Stimulated activated naive CD8-positive, alpha-beta T cell treated with anti-CD3 and anti-CD28 coated beads, Interleukin-15, Interleukin-2, amounts not matched to agents 100 ng/mL and 50 ng/mL, for 24 hours (primary cell): ENCODE data around the gene SGIP1.

Experiments
- H3K27ac Mint-ChIP-seq: one replicate; pipeline ENCODE4 v1.8.0; 2021; ENCODE audit warnings: mild to moderate bottlenecking, mixed read lengths
- H3K27me3 Mint-ChIP-seq: one replicate; pipeline ENCODE4 v1.8.0; 2021; ENCODE audit warnings: mixed read lengths
- H3K36me3 Mint-ChIP-seq: one replicate; pipeline ENCODE4 v1.8.0; 2021; ENCODE audit warnings: low read depth, mixed read lengths
- H3K4me1 Mint-ChIP-seq: one replicate; pipeline ENCODE4 v1.8.0; 2021; ENCODE audit warnings: low read depth, mixed read lengths
- H3K4me3 Mint-ChIP-seq: one replicate; pipeline ENCODE4 v1.8.0; 2021; ENCODE audit warnings: mild to moderate bottlenecking, mixed read lengths
- H3K9me3 Mint-ChIP-seq: one replicate; pipeline ENCODE4 v1.8.0; 2021; ENCODE audit warnings: mixed read lengths

SGIP1 gene, protein sequence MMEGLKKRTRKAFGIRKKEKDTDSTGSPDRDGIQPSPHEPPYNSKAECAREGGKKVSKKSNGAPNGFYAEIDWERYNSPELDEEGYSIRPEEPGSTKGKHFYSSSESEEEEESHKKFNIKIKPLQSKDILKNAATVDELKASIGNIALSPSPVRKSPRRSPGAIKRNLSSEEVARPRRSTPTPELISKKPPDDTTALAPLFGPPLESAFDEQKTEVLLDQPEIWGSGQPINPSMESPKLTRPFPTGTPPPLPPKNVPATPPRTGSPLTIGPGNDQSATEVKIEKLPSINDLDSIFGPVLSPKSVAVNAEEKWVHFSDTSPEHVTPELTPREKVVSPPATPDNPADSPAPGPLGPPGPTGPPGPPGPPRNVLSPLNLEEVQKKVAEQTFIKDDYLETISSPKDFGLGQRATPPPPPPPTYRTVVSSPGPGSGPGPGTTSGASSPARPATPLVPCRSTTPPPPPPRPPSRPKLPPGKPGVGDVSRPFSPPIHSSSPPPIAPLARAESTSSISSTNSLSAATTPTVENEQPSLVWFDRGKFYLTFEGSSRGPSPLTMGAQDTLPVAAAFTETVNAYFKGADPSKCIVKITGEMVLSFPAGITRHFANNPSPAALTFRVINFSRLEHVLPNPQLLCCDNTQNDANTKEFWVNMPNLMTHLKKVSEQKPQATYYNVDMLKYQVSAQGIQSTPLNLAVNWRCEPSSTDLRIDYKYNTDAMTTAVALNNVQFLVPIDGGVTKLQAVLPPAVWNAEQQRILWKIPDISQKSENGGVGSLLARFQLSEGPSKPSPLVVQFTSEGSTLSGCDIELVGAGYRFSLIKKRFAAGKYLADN

GRCh38 chr1:66533804-66534740, at the start of gene SGIP1:
Gene SGIP1 (plus strand): TSS chr1:66534153. CDS start chr1:66534359, 206 bp downstream.
- Mint-ChIP-seq H3K4me3 (peak within 1 kb of the TSS; percentile 81), H3K4me1 (peaks cover 10% of the 10 kb centered on the region), H3K27ac (no peak within 1 kb of the TSS), H3K27me3 (peaks cover 50% of the 10 kb centered on the region), H3K36me3 (no peaks in the 10 kb centered on the region), H3K9me3 (no peaks in the 10 kb centered on the region)

- Mint-ChIP-seq H3K27ac (no peak overlapping the region), H3K4me3 (no peak overlapping the region), H3K36me3 (no peaks in the 10 kb centered on the region), H3K9me3 (no peaks in the 10 kb centered on the region), H3K27me3 (no peaks in the 10 kb centered on the region), H3K4me1 (no peaks in the 10 kb centered on the region)
These were observed 44.8 kb upstream of the SGIP1 start for GRCh38 chr1:66489151-66489550.

GRCh38 chr1:66489972-66490601, 43.9 kb upstream of the SGIP1 start:
- Mint-ChIP-seq H3K36me3 (no peaks in the 10 kb centered on the region), H3K27me3 (no peaks in the 10 kb centered on the region), H3K27ac (no peak overlapping the region), H3K9me3 (no peaks in the 10 kb centered on the region), H3K4me3 (no peak overlapping the region), H3K4me1 (no peaks in the 10 kb centered on the region)

- H3K4me3 Mint-ChIP-seq, result no peak overlapping the region
- no peaks in the 10 kb centered on the region for H3K27me3 Mint-ChIP-seq
- no peaks in the 10 kb centered on the region for H3K9me3 Mint-ChIP-seq
- H3K4me1 Mint-ChIP-seq, result no peaks in the 10 kb centered on the region
- H3K36me3 Mint-ChIP-seq, result no peaks in the 10 kb centered on the region
- H3K27ac Mint-ChIP-seq, result no peak overlapping the region
These were observed 43.1 kb upstream of the SGIP1 start for GRCh38 chr1:66490816-66491215.

- Mint-ChIP-seq H3K4me1 (no peaks in the 10 kb centered on the region), H3K4me3 (no peak overlapping the region), H3K9me3 (no peaks in the 10 kb centered on the region), H3K36me3 (no peaks in the 10 kb centered on the region), H3K27ac (no peak overlapping the region), H3K27me3 (no peaks in the 10 kb centered on the region)
These were observed 41.5 kb upstream of the SGIP1 start for GRCh38 chr1:66492424-66492823.

- Mint-ChIP-seq H3K27ac (no peak overlapping the region), H3K4me3 (no peak overlapping the region), H3K36me3 (no peaks in the 10 kb centered on the region), H3K9me3 (no peaks in the 10 kb centered on the region), H3K27me3 (peaks cover 2% of the 10 kb centered on the region), H3K4me1 (no peaks in the 10 kb centered on the region)
These were observed 40.2 kb upstream of the SGIP1 start for GRCh38 chr1:66493731-66494130.

DNA sequence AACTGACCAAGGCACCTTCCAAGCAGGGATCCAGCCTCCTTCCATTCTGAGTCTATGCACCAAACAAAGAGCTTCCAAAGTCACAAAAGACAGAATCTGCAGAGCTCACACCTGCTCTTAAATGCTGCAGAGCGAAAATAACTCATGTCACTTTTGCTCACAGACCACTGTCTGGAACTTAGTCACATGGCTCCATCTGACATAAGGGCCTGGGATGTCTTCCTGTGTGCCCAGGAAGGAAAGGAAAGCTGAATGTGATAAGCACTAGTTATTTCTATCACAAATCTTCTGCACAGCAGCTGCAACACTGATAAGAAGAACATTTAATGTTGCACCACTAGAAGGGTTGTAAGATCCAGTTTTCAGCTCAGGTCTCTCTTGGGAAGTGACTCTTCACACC, 39.5 kb upstream of the SGIP1 start:
- Mint-ChIP-seq H3K27me3 (peaks cover 7% of the 10 kb centered on the region), H3K9me3 (no peaks in the 10 kb centered on the region), H3K36me3 (no peaks in the 10 kb centered on the region), H3K4me1 (no peaks in the 10 kb centered on the region), H3K27ac (no peak overlapping the region), H3K4me3 (no peak overlapping the region)

DNA sequence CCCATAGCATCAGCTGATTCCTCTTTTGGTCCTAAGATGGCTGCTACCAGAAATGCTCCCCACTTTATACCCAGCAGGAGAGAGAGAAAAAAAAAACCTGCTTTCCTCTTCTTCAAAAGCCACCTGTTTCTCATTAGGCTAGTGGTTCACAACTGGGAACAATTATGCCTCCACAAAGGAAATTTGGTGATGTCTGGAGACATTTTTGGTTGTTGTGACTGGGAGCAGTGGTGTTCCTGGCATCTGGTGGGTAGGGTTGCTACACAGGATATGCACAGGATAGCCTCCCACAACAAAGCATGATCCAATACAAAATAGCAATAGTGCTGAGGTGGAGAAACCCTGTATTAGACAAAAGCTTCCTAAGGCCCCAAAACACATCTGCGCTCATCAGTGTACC, 38.5 kb upstream of the SGIP1 start:
- no peak overlapping the region for H3K27ac Mint-ChIP-seq
- no peaks in the 10 kb centered on the region for H3K9me3 Mint-ChIP-seq
- H3K4me1 Mint-ChIP-seq, result no peaks in the 10 kb centered on the region
- no peaks in the 10 kb centered on the region for H3K36me3 Mint-ChIP-seq
- H3K4me3 Mint-ChIP-seq, result no peak overlapping the region
- H3K27me3 Mint-ChIP-seq, result peaks cover 17% of the 10 kb centered on the region

DNA sequence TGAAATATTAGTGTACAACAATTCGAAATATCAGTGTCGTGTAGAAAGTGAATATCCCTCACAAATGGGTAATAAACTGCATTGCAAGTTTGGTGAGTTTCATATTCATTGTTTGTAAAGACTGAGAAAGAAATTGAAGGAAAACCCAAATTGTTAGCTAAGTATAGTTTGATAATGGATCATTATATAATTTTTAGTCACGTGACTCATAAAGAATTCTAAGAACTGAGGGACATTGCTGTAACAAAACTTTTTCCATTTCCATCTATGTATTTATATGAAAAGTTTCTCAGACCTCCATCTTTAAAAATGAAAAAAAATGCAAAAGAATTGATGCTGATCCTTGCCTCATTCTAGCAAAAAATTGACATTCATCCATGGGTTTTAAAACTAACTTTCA, 36.0 kb upstream of the SGIP1 start:
- H3K36me3 Mint-ChIP-seq, result no peaks in the 10 kb centered on the region

DNA sequence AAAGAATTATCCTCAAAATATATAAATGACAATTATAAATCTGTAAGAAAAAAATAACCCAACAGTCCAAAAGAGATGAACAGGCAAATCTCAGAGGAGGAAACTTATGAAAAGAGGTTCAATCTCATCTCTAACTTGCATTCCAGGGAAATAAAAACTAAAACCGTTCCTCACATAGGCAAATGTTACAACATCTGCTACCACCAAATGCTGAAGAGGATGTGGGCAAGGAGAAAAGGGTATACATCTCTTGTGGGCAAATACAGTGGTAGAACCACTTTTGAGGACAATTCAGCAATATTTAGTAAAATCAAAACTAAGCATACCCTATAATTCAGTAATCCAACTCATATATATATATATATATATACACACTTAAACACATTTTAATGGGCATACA, 33.7 kb upstream of the SGIP1 start:
- Mint-ChIP-seq H3K9me3 (no peaks in the 10 kb centered on the region), H3K4me1 (no peaks in the 10 kb centered on the region), H3K36me3 (no peaks in the 10 kb centered on the region), H3K27me3 (peaks cover 28% of the 10 kb centered on the region), H3K4me3 (no peak overlapping the region), H3K27ac (no peak overlapping the region)

More for the DNA sequence above, 36.0 kb upstream of the SGIP1 start:
- Mint-ChIP-seq H3K27ac (no peak overlapping the region), H3K9me3 (no peaks in the 10 kb centered on the region), H3K4me3 (no peak overlapping the region), H3K27me3 (peaks cover 23% of the 10 kb centered on the region), H3K4me1 (no peaks in the 10 kb centered on the region)

- H3K27me3 Mint-ChIP-seq, result peaks cover 29% of the 10 kb centered on the region
- H3K27ac Mint-ChIP-seq, result no peak overlapping the region
- H3K36me3 Mint-ChIP-seq, result no peaks in the 10 kb centered on the region
- no peaks in the 10 kb centered on the region for H3K4me1 Mint-ChIP-seq
- no peak overlapping the region for H3K4me3 Mint-ChIP-seq
- H3K9me3 Mint-ChIP-seq, result no peaks in the 10 kb centered on the region
These were observed 31.9 kb upstream of the SGIP1 start for GRCh38 chr1:66502086-66502485.

- Mint-ChIP-seq H3K4me3 (no peak overlapping the region), H3K9me3 (no peaks in the 10 kb centered on the region), H3K4me1 (no peaks in the 10 kb centered on the region), H3K27ac (no peak overlapping the region), H3K27me3 (peaks cover 29% of the 10 kb centered on the region), H3K36me3 (no peaks in the 10 kb centered on the region)
These were observed 30.0 kb upstream of the SGIP1 start for GRCh38 chr1:66503841-66504470.

- no peak overlapping the region for H3K4me3 Mint-ChIP-seq
- H3K27ac Mint-ChIP-seq, result no peak overlapping the region
- H3K36me3 Mint-ChIP-seq, result no peaks in the 10 kb centered on the region
- H3K9me3 Mint-ChIP-seq, result no peaks in the 10 kb centered on the region
- no peaks in the 10 kb centered on the region for H3K4me1 Mint-ChIP-seq
- peaks cover 16% of the 10 kb centered on the region for H3K27me3 Mint-ChIP-seq
These were observed 28.1 kb upstream of the SGIP1 start for GRCh38 chr1:66505671-66506392.
